Thyroid gland (tissue), 4 donors: Measurements from ENCODE around the gene ESX1.

Source experiments
- POLR2A ChIP-seq, 2 donors: fragments of 450-650 bp; IDR thresholded peaks; one replicate each; pipeline ENCODE4 v1.6.1; 2017; ENCODE audit warnings: antibody characterized with exemption in 2 of 2, mild to moderate bottlenecking in 2 of 2, moderate library complexity in 1 of 2
- TF ChIP-seq, protein P1 (sequence below), 6 experiments: fragments of 200-600 bp in 3 of 6; fragments of 450-650 bp in 3 of 6; sonication (generic) in 3 of 6; IDR thresholded peaks; one replicate each; pipeline ENCODE4 v1.5.1; 2016 to 2019; ENCODE audit warnings: antibody characterized with exemption in 6 of 6, mild to moderate bottlenecking in 2 of 6, inconsistent platforms in 1 of 6, moderate library complexity in 1 of 6

DNA sequence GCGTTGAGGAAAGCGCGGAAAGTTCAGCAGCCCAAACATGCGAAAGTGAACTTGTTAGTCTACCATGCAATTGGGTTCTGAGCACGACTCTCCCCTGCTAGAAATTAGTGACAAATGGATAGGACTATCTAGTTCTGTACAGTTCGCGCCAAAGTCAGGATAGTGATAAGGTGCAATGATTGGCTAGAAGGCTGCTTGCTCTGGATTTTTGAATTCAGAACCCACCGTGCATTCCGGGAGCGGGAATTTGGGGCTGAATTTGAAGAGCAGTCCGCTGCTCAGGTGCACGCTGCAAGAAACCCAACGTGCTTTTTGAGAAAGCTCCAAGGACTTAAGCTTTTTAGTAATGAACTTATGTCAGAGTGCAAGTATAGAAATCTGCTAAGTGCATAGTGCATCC is 732 bp upstream of the ESX1 start:
- TF ChIP-seq, protein P1, sequence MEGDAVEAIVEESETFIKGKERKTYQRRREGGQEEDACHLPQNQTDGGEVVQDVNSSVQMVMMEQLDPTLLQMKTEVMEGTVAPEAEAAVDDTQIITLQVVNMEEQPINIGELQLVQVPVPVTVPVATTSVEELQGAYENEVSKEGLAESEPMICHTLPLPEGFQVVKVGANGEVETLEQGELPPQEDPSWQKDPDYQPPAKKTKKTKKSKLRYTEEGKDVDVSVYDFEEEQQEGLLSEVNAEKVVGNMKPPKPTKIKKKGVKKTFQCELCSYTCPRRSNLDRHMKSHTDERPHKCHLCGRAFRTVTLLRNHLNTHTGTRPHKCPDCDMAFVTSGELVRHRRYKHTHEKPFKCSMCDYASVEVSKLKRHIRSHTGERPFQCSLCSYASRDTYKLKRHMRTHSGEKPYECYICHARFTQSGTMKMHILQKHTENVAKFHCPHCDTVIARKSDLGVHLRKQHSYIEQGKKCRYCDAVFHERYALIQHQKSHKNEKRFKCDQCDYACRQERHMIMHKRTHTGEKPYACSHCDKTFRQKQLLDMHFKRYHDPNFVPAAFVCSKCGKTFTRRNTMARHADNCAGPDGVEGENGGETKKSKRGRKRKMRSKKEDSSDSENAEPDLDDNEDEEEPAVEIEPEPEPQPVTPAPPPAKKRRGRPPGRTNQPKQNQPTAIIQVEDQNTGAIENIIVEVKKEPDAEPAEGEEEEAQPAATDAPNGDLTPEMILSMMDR (IDR thresholded peaks at IDR 0.05) = no peak
- no peak for TF ChIP-seq POLR2A (IDR thresholded peaks at IDR 0.05)
